GM21528 (cell line): ENCODE measurements around the gene SUDS3.

Source experiments
- ATAC-seq: cut with Tn5 transposase; IDR thresholded peaks from one replicate; pipeline ENCODE4 v1.9.1; 2021; ENCODE audit warnings: mild to moderate bottlenecking, moderate library complexity; ENCODE audit not compliant: unreplicated experiment, low FRiP score

SUDS3 gene

DNA sequence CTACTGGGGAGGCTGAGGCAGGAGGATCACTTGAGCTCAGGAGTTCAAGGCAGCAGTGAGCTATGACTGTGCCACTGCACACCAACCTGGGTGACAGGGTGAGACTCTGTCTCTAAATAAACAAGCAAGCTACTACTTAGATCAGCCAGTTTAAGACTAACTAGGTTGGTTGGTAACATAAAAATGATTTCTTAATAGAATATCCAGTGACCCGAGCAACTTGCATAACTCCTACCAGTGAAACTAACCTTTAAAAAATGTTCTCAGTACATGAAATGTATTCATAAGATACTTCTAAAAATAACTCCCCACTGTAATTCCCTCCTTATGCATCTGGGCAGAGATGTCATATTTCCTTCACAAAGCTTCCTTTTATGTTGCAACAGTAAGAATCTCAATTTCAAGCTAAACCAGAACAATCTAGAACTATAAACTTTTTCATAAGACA lies 19.5 kb upstream of the SUDS3 start:
- no peak for ATAC-seq

DNA sequence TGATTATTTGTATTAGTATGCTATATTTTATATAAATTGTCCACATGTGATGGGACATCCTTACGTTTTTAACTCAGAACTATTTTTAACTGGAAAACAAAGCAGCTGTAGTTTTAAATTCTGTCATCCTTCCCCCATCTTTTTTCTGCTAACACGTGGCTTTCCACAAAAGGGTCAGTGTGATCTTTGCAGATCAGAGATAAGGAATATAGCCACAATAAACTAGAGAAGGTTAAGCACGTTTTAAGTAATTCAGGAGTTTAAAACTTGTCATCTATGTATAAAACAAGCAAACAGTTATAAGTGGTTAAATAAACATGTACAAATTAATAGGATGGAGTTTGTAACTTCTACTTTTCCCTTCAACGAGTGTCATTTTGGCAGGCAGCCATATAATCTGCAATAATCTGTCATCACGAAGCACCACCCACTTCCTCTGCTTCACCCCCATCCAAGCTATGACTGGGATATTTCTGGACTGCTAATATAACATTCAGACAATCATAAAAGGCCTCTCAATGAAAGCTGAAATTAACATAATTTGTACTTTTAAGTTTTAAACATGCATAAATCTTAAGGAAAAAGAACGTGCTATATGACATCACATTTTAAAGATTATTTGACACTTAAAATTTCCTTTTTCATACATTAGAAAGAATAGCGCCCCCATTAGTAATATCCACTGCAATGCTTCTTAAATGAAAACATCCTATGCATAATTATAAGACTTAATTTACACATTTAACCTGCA lies 18.9 kb upstream of the SUDS3 start:
- peak; percentile 60 for ATAC-seq

DNA sequence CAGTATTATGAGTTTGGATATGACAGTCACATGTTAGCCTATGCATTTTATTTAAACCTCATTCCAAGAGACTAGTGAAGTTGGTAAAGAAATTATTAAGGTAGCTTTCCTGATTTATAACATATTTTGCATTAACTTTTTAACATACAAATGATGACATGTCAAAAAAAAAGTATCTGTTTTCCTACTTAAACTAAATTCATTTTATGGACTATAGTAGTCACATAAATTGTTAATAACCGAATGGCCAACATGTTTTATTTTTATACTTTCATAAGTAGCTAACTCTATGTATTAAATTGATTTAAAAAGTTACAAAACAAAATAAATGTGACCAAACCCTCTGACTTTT lies 18.4 kb upstream of the SUDS3 start:
- no peak for ATAC-seq

DNA sequence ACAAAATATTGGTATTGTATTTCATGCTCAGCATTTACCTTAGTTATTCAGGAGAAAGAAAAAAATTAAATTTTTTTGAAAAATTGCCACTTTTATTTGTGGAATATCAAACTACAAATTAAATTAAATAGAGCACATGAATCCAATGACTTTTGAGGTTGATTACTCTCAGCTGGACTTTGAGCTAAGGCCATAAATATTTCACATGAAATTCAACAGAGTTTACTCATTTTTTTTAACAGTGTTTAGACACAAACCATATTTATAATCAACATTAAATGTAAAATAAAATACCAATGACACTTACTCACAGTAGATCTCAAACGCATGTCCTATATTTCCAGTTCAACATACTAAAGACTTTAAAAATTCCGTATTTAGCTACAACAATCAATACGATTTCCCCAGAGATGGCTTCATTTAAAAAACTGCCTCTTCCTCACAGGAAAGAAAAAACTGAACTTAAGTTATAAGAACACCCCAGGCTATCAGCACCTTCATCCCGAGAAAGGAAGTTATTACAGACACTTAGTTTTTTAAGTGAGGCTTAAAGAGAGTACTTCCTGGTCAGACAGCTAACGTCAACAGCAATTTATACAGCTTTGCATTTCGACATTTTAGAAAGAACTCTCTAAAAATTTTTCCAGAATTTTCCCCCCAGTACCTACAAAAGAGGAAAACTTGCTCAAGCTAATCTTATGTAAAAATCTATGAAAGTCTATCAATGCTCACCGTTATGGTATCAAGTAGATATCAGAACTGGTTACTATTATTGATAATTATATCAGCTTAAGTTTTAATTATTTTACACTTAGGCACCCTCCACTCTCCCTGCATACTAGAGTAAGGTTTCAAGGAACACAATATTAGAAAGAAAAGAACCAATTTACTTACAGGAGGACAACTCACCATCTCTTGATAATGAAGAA lies 17.5 kb upstream of the SUDS3 start:
- ATAC-seq, result no peak

DNA sequence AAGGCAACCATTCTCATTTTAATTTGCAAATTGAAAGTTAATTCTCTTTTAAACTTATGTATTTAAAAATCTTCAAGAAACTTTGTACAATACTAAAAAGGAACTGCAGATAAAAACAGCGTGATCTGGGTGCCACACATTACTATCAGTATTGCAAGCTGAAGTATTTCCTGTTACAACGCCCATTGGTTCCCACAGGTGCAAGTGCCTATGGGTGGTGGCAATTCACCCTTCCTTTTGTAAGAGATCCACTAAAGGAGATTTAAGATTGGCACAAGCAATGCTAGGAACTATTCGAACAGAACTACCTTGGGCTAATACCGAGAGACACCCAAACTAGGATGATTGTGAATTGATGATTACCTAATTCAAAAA lies 16.8 kb upstream of the SUDS3 start:
- ATAC-seq, result no peak

DNA sequence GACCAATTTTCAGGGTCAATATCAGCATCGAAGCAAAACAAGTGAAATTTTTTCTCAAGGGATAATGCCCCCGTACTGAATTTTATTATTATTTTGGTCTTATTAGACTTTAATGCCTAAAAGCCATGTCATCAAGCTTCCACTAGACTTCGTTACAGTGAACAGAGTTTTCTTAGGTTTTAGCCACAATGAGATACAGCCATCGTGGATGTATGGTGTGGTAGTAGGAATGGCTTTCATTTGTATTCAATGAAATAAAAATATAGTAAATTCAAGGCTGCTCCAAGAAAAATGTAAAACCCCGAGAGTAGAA lies 15.3 kb upstream of the SUDS3 start:
- ATAC-seq, result no peak

DNA sequence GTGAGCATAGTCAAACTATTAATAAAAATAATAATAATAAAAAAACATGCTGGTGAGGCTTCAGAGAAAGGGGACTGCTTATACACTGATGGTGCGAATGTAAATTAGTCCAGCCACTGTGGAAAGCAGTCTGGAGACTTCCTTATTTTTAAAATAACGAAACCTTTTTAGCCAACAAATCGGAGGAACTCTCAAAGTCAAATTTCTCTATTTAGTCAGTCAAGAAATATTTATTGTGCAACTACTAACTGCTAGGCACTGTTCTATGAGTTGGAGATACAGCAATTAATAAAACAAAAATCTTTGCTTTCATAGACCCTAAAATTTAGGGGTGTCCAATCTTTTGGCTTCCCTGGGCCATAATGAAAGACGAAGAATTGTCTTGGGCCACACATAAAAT lies 14.5 kb upstream of the SUDS3 start:
- ATAC-seq, result no peak

DNA sequence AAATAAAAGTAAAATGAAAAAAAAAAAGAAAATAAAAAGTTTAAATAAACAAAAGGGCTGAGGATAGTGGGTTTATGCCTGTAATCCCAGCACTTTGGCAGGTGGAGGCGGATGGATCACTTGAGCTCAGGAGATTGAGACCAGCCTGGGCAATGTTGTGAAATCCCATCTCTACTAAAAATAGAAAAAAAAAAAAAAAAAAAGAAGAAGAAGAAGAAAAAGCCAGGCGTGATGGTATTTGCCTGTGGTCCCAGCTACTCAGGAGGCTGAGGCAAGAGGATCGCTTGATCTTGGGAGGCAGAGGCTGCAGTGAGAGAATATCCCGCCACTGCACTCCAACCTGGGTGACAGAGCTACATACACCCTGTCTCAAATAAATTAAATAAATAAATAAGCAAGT lies 7.5 kb upstream of the SUDS3 start:
- ATAC-seq, result no peak

DNA sequence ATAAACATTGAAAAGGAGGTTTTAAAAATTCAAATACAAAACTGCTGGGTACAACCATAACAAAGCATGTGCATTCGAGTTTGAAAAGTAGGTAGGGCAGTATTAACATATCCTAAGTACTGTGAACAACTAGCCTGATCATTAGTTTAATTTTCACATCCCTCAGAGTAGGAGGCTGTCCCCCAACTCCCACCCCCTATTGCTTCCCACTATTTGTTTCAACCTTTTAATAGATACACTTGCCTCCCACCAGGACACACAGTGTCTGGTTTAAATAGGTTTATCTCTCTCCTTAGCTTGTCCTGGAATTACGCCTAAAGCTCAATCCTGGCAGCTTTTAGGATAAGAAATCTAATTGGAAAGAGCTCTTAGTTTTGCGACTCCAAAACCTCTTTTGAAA lies 5.8 kb upstream of the SUDS3 start:
- ATAC-seq, result no peak

DNA sequence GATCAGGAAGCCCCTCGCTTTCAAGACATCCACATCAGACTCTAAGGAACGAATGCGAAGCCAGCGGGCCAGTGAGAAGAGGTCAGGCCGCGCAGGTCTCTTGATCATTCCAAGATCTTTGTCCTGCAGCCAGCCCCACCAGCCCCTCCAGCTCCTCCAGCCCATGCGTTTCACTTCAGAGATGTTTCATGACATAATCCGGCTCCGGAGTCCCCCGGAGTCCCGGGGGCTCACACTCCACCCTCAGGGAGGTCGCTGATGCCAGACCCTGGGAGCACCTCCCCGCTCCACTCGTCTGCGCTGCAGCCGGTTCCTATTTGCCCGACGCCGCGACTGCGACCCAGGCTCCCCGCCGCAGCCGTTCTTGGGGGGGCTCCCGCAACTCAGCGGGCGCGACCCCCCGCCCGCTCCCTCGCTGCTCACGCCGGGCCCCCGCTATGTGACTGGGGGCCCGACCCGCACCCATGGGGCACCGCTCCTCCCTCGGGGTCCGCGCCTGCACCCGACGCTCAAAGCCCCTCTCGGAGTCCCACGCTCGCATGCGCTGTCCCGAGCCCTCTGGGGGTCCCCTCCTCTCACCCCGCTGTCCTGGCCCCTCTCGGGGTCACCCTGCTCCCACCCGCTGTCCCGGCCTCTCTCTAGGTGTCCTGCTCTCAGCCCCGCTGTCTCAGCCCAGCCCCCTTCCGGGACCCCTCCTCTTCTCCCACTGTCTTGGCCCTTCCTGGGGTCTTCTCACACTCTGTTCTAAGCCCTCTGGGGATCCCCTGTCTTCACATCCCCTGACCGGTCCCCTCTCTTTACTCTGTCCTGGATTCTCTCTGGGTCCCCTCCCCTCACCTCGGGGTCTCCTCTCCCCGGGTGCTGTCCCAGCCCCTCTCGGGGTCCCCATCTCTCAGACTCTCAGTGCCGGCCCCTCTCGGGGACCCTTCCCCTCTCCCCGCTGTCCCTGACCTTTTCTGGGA lies 4.8 kb upstream of the SUDS3 start:
- no peak for ATAC-seq

DNA sequence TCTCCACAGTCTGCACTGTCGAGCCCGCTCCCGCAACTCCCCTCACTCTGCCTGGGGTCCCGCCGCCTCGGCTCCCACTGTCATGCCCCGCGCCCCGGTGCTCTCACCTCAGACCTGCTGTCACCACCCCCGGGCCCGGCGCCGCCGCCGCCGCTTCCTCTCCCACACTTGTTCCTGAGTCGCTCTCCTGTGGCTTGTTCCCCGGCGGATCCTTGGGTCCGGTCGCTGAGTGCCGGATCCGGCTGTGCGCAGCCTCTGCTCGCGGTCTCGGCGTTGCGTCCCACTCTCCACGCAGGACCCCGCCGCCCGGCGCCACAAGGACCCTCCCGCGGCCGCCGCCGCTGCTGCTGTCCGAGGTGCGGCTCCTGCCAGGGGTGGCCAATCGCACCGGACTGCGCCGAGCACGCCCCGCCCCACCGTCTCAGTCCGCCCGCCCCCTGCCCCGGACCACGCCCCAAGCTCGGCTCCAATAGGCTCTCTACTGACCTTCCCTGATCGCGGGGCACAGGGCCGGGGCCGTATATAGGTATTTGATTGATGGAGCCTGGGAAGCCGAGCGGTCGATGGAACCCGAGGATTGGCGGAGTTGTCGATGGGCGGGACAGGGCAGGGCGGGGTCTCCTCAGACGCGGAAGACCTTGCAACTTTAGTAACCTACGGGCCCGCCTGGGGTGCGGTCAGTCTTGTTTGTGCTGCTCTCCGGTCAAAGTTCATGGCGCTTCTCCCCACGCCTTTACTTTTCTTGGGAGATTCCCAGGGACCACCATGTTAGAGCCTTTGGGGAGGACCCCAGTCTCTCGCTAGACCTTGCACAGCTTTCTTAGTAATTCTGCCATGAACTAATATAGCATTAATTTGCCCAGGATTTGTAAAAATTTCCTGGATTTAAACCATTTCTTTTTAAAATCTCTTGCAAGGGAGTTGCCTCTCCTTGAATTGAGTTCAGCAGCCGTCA lies 3.5 kb upstream of the SUDS3 start, which contains the start of gene TAOK3:
Gene TAOK3 (minus strand): TSS at position 367 of the 955 bp plus-strand sequence. CDS start 117,340 bp downstream, outside the sequence.
- ATAC-seq, result peak; percentile 82

DNA sequence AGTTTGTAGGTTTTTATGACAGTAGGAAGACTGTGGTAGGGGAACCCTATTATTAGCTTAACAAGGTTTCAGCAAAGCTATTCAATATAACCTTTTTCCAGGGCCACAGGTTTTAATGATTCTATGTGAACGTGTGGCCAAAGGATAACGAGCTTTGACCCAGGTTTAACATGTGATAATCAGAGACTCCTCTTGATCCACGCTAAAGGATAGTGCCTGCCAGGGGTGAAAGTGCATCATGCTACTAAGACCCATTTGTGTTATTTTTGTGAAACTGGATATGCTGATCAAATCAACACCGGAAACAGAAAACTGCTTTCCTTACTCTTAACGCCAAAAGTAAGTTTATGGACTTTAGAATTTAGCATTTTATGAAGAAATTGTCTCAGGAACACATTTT lies 2.7 kb upstream of the SUDS3 start:
- ATAC-seq, result no peak

DNA sequence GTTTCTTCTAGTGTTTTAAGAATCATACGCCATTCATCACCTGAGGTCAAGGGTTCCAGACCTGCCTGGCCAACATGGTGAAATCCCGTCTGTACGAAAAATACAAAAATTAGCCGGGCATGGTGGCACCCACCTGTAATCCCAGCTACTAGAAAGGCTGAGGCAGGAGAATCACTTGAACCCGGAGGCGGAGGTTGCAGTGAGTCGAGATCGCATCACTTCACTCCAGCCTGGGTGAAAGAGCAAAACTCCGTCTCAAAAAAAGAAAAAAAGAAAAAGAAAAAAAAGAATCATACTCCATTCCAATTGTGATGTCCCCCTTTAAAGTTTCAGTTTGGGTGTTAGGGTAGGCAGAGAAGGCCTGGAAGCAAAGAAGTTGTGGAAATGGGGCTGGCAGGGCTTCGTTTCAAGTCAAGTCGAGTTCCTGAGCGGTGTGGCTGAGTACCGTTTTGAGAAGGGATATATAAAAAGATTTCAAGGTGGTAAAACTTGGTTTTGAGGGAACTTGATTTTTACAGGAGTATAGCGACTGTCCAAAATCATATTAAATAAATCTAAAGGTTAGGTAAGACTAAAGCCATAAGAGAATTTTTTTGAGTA lies 2.1 kb upstream of the SUDS3 start:
- no peak for ATAC-seq

DNA sequence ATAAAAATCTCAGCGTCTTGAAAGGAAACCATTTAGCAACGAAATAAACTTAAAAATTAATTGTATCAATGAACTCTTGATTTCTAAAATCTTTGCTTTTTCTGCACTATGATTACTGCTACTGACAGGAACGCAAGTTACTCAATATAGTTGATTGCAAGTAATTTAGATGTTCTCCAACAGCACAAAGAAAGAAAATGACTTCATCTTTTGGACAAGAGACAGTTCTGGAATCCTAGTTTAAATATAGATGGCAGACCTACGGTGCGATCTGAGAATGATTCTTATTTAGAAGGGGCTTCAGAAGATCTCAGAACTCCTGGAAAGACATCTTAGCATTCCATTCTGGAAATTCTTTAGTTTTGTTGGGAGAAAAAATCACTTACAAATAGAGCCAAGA lies 1.4 kb upstream of the SUDS3 start:
- ATAC-seq, result no peak

DNA sequence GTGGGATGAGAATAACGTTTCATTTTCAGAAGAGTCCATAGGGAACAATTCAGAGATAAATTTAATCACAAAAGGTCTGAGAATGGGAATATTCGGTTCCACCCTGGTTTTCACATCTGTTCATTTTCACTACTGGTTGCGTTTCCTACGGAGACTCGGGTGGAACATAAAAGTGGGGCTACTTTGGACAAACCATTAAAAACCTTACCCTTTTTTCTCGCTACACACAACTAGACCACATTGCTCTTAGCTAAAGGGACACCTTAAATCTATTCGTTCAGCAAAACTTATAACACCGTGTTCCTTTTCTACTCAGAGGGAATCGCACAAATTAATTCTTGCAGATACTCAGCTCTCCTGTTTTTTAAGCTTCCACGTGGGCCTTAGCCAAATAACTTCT lies 1.0 kb upstream of the SUDS3 start:
- ATAC-seq, result no peak

DNA sequence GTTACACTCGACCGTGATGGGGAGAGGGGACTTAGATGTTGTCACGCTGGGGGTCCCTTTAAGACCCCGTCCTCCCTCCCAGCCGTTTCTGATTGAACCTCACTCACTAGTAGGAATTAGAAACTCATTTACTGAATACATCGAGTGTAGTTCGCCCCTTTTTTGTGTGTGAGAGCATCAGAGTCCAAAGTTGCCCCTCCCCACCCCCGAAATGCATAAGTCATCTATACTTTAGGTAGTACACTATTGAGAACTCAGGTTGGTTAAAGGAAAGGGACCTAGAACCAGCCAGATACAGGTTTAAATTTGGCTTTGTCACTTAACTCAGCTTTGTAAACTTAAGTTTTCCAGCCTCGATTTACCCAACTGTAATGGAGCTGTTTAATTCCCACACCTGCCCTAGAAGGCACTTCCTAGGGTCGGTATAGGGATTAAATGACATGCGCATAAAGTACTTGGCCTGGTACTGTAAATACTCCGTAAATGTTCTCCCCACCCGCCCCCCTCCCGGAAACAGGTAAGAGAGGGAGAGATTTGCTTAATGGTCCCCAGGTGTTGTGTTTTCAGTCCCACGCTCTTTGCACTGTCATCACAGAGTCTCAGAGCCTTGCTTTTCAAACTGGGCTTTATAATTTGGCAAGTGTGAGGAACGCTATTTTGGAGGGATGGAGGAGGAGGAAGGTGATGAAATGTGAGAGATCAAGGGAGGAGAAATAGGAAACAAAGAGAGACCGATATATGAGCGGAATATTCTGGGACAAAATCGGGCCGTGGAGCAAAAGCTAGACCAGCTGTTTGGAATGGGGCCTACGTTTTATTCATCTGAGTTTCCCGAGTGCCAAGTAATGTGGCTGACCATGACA lies 897 bp downstream of the SUDS3 start:
- ATAC-seq, result no peak

DNA sequence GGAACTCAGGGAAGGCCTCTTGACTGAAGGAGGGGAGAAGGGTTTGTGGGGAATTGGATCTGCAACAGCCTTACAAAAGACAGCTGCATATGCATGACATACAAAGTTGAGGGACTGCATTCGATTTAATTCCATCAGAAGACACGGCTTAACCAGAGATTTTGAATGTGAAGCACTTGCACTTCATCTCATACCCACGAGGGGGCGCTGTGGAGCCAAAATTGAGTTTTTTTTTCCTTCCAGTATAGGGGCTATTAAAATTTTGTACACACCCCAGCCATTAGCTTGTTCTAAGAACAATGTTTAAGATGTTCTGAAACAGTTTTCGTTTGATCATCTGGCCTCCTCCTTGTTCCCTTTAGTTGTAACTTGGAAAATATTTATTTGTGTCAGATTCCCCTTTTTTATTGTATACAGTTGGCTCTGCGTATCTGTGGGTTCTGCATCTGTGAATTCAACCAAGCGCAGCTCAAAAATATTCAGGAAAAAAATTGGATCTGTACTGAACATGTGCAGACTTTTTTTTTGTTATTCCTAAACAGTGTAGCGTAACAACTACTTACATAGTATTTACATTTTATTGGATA lies 1.6 kb downstream of the SUDS3 start:
- no peak for ATAC-seq

DNA sequence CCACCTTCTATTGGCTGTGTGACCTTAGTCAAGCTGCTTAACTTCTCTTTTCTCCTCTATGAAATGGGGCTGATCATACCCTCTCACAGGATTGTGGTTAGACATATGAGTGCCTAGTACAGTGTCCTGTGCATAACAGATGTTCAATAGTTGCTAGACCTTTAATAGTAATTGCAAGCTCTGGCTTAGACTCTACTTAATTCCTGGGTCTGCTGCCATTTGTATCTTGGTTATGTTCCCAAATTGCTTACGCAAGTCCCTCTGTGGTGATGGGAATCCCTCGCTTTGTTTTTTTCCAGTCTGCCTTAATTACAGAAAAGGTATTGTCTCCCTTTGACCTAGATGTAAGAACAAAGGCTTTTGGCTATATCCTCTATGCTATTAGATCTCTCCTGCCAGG lies 15.1 kb downstream of the SUDS3 start:
- ATAC-seq, result no peak
